Stomach (tissue), 4 donors: ENCODE results near the gene PTPRU.

Source experiments
- POLR2A ChIP-seq, 4 donors: fragments of 450-650 bp; IDR thresholded peaks; one replicate each; pipeline ENCODE4 v1.6.1; 2016; ENCODE audit warnings: antibody characterized with exemption in 4 of 4, control low read depth in 2 of 4, mild to moderate bottlenecking in 1 of 4, moderate library complexity in 1 of 4
- TF ChIP-seq, protein P1 (sequence below), 7 experiments: fragments of 450-650 bp in 4 of 7; fragments of 200-600 bp in 3 of 7; sonication (generic) in 3 of 7; IDR thresholded peaks; one replicate each; pipeline ENCODE4 v1.5.1; 2016 to 2019; ENCODE audit warnings: antibody characterized with exemption in 7 of 7, control low read depth in 2 of 7, mild to moderate bottlenecking in 1 of 7

DNA sequence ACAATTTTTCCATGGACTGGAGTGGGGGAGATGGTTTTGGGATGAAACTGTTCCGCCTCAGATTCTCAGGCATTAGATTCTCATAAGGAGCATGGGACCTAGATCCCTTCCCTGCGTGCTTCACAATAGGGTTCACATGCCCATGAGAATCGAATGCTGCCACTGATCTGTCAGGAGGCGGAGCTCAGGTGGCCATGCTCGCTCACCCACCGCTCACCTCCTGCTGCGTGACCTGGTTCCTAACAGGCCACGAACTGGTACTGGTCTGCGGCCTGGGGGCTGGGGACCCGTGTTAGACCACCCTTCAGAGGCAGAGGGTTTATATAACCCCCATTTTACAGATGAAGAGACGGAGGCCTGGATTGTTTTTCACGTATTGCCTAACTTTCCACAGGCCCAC lies 38.3 kb upstream of the PTPRU start:
- TF ChIP-seq, protein P1, sequence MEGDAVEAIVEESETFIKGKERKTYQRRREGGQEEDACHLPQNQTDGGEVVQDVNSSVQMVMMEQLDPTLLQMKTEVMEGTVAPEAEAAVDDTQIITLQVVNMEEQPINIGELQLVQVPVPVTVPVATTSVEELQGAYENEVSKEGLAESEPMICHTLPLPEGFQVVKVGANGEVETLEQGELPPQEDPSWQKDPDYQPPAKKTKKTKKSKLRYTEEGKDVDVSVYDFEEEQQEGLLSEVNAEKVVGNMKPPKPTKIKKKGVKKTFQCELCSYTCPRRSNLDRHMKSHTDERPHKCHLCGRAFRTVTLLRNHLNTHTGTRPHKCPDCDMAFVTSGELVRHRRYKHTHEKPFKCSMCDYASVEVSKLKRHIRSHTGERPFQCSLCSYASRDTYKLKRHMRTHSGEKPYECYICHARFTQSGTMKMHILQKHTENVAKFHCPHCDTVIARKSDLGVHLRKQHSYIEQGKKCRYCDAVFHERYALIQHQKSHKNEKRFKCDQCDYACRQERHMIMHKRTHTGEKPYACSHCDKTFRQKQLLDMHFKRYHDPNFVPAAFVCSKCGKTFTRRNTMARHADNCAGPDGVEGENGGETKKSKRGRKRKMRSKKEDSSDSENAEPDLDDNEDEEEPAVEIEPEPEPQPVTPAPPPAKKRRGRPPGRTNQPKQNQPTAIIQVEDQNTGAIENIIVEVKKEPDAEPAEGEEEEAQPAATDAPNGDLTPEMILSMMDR (IDR thresholded peaks at IDR 0.05) = no peak
- no peak for TF ChIP-seq POLR2A (IDR thresholded peaks at IDR 0.05)
